ENCODE results near the gene CSH2.
"Not testable (repeated sequence)": the region's sequence is repeated elsewhere in the genome, so short reads cannot be mapped to it uniquely, and the experiment has no call there.

The CSH2 gene

GRCh38 chr17:63873577-63873976 lies at the start of gene CSH2:
TSS of gene CSH2 (minus strand) at chr17:63873677. CDS start at chr17:63873614, 63 bp downstream.
- not testable (repeated sequence) for DNase-seq; H3K4me1 Mint-ChIP-seq; H3K9me3 Mint-ChIP-seq; H3K36me3 Mint-ChIP-seq (ENCODE audit: low read depth); H3K27ac Mint-ChIP-seq; H3K4me3 Mint-ChIP-seq
- peaks cover 28% of the 10 kb centered on the region for H3K27me3 Mint-ChIP-seq (ENCODE audit: low read depth, poor library complexity)

DNA sequence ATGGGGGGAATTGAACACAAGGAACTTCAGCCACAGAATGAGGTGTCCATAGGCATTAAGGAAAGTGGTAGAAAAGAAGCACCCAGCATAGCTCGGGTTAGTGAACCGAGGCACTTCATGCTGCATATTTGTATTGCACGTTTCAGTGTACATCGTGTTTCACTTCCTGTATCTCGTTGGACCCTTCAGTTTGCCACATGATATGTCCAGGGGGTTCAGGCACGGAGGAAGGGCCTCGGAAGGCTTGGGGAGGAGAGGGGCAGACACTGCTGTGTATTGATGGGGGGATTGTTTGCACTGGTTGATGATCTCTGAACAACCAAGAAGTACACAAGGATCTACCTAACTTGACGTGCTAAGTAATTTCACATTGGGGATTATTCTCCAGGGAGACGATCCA lies 48.9 kb upstream of the CSH2 start:
- H3K9me3 Mint-ChIP-seq; DNase-seq; H3K27ac Mint-ChIP-seq; H3K4me3 Mint-ChIP-seq; H3K36me3 Mint-ChIP-seq (ENCODE audit: low read depth): not testable (repeated sequence)
- peaks cover 23% of the 10 kb centered on the region for H3K4me1 Mint-ChIP-seq
- H3K27me3 Mint-ChIP-seq (ENCODE audit: low read depth, poor library complexity): peaks cover 27% of the 10 kb centered on the region

DNA sequence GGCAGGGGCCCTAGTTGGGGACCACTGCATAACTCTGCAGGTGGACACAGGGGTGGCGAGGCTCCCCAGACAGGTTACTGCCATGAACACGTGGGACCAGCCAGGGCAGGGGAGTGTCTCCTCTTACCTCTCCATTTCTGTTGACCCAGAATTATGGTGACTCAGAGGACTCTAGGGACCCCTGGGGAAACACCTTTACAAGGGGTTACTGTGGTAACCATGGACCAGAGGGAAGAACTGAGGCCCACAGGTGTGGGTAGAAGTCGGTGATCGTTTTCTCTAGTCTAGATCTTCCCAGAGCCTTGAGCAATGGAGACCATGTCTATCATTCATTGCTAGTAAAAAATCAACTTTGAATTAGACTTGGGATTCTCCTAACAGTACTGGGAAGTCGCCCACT lies 47.3 kb upstream of the CSH2 start:
- DNase-seq, H3K4me3 Mint-ChIP-seq: not testable (repeated sequence)

DNA sequence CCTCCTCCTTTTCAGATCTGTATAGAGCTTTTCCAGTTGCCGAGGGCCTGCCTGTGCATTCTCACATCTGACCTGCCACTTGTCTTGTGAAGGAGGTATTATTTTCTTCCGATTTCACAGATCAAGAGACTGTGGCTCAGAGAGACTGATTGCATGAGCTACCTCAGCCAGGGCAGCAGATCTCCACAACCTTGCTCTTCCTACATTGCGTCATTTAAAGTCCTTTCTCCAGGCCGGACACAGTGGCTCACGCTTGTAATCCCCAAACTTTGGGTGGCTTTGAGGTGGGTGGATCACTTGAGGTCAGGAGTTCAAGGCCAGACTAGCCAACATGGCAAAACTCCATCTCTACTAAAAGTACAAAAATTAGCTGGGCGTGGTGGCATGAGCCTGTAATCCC lies 46.6 kb upstream of the CSH2 start:
- Mint-ChIP-seq H3K27me3 (ENCODE audit: low read depth, poor library complexity) (peaks cover 48% of the 10 kb centered on the region), H3K4me1 (peaks cover 23% of the 10 kb centered on the region)
- H3K36me3 Mint-ChIP-seq (ENCODE audit: low read depth); H3K27ac Mint-ChIP-seq; DNase-seq; H3K9me3 Mint-ChIP-seq; H3K4me3 Mint-ChIP-seq: not testable (repeated sequence)

More for the DNA sequence above, 47.3 kb upstream of the CSH2 start:
- peaks cover 43% of the 10 kb centered on the region for H3K27me3 Mint-ChIP-seq (ENCODE audit: low read depth, poor library complexity)
- not testable (repeated sequence) for H3K9me3 Mint-ChIP-seq; H3K36me3 Mint-ChIP-seq (ENCODE audit: low read depth); H3K27ac Mint-ChIP-seq
- peaks cover 23% of the 10 kb centered on the region for H3K4me1 Mint-ChIP-seq

GRCh38 chr17:63919311-63919723 lies 45.8 kb upstream of the CSH2 start:
- H3K4me3 Mint-ChIP-seq: no peak overlapping the region
- H3K27me3 Mint-ChIP-seq (ENCODE audit: low read depth, poor library complexity): peaks cover 55% of the 10 kb centered on the region
- no peak overlapping the region for H3K27ac Mint-ChIP-seq
- H3K9me3 Mint-ChIP-seq: no peaks in the 10 kb centered on the region
- DNase-seq: peak; percentile 74
- peaks cover 23% of the 10 kb centered on the region for H3K4me1 Mint-ChIP-seq
- TF ChIP-seq, protein P1, sequence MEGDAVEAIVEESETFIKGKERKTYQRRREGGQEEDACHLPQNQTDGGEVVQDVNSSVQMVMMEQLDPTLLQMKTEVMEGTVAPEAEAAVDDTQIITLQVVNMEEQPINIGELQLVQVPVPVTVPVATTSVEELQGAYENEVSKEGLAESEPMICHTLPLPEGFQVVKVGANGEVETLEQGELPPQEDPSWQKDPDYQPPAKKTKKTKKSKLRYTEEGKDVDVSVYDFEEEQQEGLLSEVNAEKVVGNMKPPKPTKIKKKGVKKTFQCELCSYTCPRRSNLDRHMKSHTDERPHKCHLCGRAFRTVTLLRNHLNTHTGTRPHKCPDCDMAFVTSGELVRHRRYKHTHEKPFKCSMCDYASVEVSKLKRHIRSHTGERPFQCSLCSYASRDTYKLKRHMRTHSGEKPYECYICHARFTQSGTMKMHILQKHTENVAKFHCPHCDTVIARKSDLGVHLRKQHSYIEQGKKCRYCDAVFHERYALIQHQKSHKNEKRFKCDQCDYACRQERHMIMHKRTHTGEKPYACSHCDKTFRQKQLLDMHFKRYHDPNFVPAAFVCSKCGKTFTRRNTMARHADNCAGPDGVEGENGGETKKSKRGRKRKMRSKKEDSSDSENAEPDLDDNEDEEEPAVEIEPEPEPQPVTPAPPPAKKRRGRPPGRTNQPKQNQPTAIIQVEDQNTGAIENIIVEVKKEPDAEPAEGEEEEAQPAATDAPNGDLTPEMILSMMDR (IDR thresholded peaks at IDR 0.05): peak; percentile 84
- H3K36me3 Mint-ChIP-seq (ENCODE audit: low read depth): no peaks in the 10 kb centered on the region

DNA sequence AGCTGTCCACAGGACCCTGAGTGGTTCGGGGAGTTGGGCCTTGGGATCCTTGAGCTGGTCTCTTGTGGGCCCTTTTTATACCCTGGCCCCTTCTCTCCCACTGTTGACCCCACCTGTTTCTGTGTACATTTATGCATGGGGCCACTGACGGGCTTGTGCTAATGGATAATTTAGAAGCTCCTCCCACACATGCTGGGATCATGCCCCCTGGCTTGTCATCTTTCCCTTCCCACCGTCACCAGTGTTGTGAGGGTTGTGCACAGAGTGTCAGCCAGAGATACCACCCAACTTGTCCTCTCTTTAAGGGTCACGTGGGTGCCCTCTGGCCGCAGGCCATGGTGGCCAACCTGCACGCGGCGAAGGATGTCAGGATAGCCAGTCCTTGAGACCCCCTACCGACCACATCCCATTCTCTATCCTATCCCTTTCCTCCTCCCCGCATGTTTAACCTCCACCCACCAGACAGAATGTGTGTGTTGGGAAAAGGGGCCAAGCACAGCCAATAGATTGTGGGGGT lies 45.4 kb upstream of the CSH2 start, which contains the start of gene GH1:
TSS of gene GH1 (minus strand) at position 51 of the 517 bp plus-strand sequence. CDS start 63 bp downstream, outside the sequence.
- H3K9me3 Mint-ChIP-seq; H3K36me3 Mint-ChIP-seq (ENCODE audit: low read depth); H3K4me3 Mint-ChIP-seq; DNase-seq; H3K27ac Mint-ChIP-seq: not testable (repeated sequence)
- Mint-ChIP-seq H3K27me3 (ENCODE audit: low read depth, poor library complexity) (peaks cover 60% of the 10 kb centered on the region), H3K4me1 (peaks cover 23% of the 10 kb centered on the region)

GRCh38 chr17:63918305-63918704 lies 44.8 kb upstream of the CSH2 start:
- Mint-ChIP-seq H3K36me3 (ENCODE audit: low read depth) (no peaks in the 10 kb centered on the region), H3K4me3 (no peak overlapping the region), H3K27me3 (ENCODE audit: low read depth, poor library complexity) (peaks cover 62% of the 10 kb centered on the region), H3K4me1 (peaks cover 23% of the 10 kb centered on the region), H3K27ac (no peak overlapping the region), H3K9me3 (no peaks in the 10 kb centered on the region)
- TF ChIP-seq, protein P1 (IDR thresholded peaks at IDR 0.05): no peak
- DNase-seq: no peak

- H3K36me3 Mint-ChIP-seq (ENCODE audit: low read depth): no peaks in the 10 kb centered on the region
- no peak overlapping the region for H3K27ac Mint-ChIP-seq
- H3K9me3 Mint-ChIP-seq: no peaks in the 10 kb centered on the region
- TF ChIP-seq, protein P1 (IDR thresholded peaks at IDR 0.05): no peak
- H3K4me3 Mint-ChIP-seq: no peak overlapping the region
- H3K4me1 Mint-ChIP-seq: peaks cover 23% of the 10 kb centered on the region
- peaks cover 61% of the 10 kb centered on the region for H3K27me3 Mint-ChIP-seq (ENCODE audit: low read depth, poor library complexity)
- no peak for DNase-seq
Measured at GRCh38 chr17:63917646-63918045, 44.2 kb upstream of the CSH2 start.

DNA sequence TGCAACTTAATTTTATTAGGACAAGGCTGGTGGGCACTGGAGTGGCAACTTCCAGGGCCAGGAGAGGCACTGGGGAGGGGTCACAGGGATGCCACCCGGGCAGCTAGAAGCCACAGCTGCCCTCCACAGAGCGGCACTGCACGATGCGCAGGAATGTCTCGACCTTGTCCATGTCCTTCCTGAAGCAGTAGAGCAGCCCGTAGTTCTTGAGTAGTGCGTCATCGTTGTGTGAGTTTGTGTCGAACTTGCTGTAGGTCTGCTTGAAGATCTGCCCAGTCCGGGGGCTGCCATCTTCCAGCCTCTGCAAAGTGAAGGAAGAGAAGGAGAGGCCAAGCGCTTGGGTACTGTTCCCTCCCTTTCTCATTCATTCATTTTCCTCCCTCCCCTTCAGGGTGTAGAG lies 43.7 kb upstream of the CSH2 start:
- Mint-ChIP-seq H3K4me1 (peaks cover 19% of the 10 kb centered on the region), H3K27me3 (ENCODE audit: low read depth, poor library complexity) (peaks cover 58% of the 10 kb centered on the region)
- H3K4me3 Mint-ChIP-seq; H3K27ac Mint-ChIP-seq; DNase-seq; H3K9me3 Mint-ChIP-seq; H3K36me3 Mint-ChIP-seq (ENCODE audit: low read depth): not testable (repeated sequence)
